ENCODE results near the gene OR51V1.

OR51V1 gene

GRCh38 chr11:5243816-5244180 lies 43.3 kb upstream of the OR51V1 start:
- no peak for TF ChIP-seq CTCF (IDR thresholded peaks at IDR 0.05)
- Histone ChIP-seq H3K36me3 (no peaks in the 10 kb centered on the region), H3K4me1 (ENCODE audit: control insufficient read depth in 1 of 2, insufficient read depth in 1 of 2, low read depth in 1 of 2, low read length in 1 of 2) (no peaks in the 10 kb centered on the region), H3K4me3 (ENCODE audit: low read depth in 1 of 2, low read length in 1 of 2) (no peak overlapping the region), H3K9me3 (no peaks in the 10 kb centered on the region), H3K27ac (no peak overlapping the region), H3K27me3 (no peaks in the 10 kb centered on the region)

- Histone ChIP-seq H3K36me3 (no peaks in the 10 kb centered on the region), H3K27ac (no peak overlapping the region), H3K27me3 (no peaks in the 10 kb centered on the region), H3K9me3 (no peaks in the 10 kb centered on the region), H3K4me1 (ENCODE audit: control insufficient read depth in 1 of 2, insufficient read depth in 1 of 2, low read depth in 1 of 2, low read length in 1 of 2) (no peaks in the 10 kb centered on the region), H3K4me3 (ENCODE audit: low read depth in 1 of 2, low read length in 1 of 2) (no peak overlapping the region)
- no peak for TF ChIP-seq CTCF (IDR thresholded peaks at IDR 0.05)
Observed at GRCh38 chr11:5242933-5243815, 42.7 kb upstream of the OR51V1 start.

- H3K9me3 ChIP-seq, result no peaks in the 10 kb centered on the region
- H3K27me3 ChIP-seq, result no peaks in the 10 kb centered on the region
- H3K27ac ChIP-seq, result no peak overlapping the region
- no peaks in the 10 kb centered on the region for H3K4me1 ChIP-seq (ENCODE audit: control insufficient read depth in 1 of 2, insufficient read depth in 1 of 2, low read depth in 1 of 2, low read length in 1 of 2)
- H3K4me3 ChIP-seq (ENCODE audit: low read depth in 1 of 2, low read length in 1 of 2), result no peak overlapping the region
- TF ChIP-seq CTCF (IDR thresholded peaks at IDR 0.05), result no peak
- no peaks in the 10 kb centered on the region for H3K36me3 ChIP-seq
Observed at GRCh38 chr11:5242208-5242607, 41.7 kb upstream of the OR51V1 start.

- Histone ChIP-seq H3K36me3 (no peaks in the 10 kb centered on the region), H3K27ac (no peak overlapping the region), H3K4me3 (ENCODE audit: low read depth in 1 of 2, low read length in 1 of 2) (no peak overlapping the region), H3K4me1 (ENCODE audit: control insufficient read depth in 1 of 2, insufficient read depth in 1 of 2, low read depth in 1 of 2, low read length in 1 of 2) (no peaks in the 10 kb centered on the region), H3K9me3 (no peaks in the 10 kb centered on the region), H3K27me3 (no peaks in the 10 kb centered on the region)
- no peak for TF ChIP-seq CTCF (IDR thresholded peaks at IDR 0.05)
Observed at GRCh38 chr11:5241458-5241857, 41.0 kb upstream of the OR51V1 start.

- no peaks in the 10 kb centered on the region for H3K27me3 ChIP-seq
- H3K36me3 ChIP-seq, result no peaks in the 10 kb centered on the region
- TF ChIP-seq CTCF (IDR thresholded peaks at IDR 0.05), result no peak
- no peak overlapping the region for H3K4me3 ChIP-seq (ENCODE audit: low read depth in 1 of 2, low read length in 1 of 2)
- H3K4me1 ChIP-seq (ENCODE audit: control insufficient read depth in 1 of 2, insufficient read depth in 1 of 2, low read depth in 1 of 2, low read length in 1 of 2), result no peaks in the 10 kb centered on the region
- no peaks in the 10 kb centered on the region for H3K9me3 ChIP-seq
- H3K27ac ChIP-seq, result no peak overlapping the region
Observed at GRCh38 chr11:5240458-5240857, 40.0 kb upstream of the OR51V1 start.
